ENCODE measurements around the gene CCDC82.

- no peak for TF ChIP-seq GABPA (IDR thresholded peaks at IDR 0.05; ENCODE audit: low read depth)
- TF ChIP-seq NRF1 (IDR thresholded peaks at IDR 0.05; ENCODE audit: low read depth, low read length) = no peak
- TF ChIP-seq FOXJ3 (CRISPR knock-in tag; IDR thresholded peaks at IDR 0.05) = no peak
- no peak for TF ChIP-seq JUND (IDR thresholded peaks at IDR 0.05)
- TF ChIP-seq EZH2phosphoT487 (IDR thresholded peaks at IDR 0.05; ENCODE audit: borderline replicate concordance, low read depth) = no peak
- TF ChIP-seq RCOR1 (IDR thresholded peaks at IDR 0.05; ENCODE audit: low read length) = no peak
- TF ChIP-seq CTCF (IDR thresholded peaks at IDR 0.05) = no peak
- TF ChIP-seq MAX (IDR thresholded peaks at IDR 0.05; ENCODE audit: low read depth) = no peak
These were observed 82.6 kb downstream of the CCDC82 start for GRCh38 chr11:96306933-96307775.
